H1 (cell line): ENCODE results near the gene ALPG. TPM values are rescaled to one million over a fixed set of nuclear protein-coding genes. Genes with fewer than 3 reads are reported as not detected.

Source experiments
- CTCF ChIA-PET: fragments of 300-600 bp; sonication (Branson Sonifier 250); formaldehyde crosslinking; loops from one replicate; lab custom pipeline; 2021; ENCODE audit not compliant: partially characterized antibody; lab: Charles Lee
- POLR2A ChIA-PET: fragments of 300-600 bp; sonication (Branson Sonifier 250); formaldehyde crosslinking; loops from one replicate; lab custom pipeline; 2021; ENCODE audit warnings: inconsistent platforms; ENCODE audit not compliant: partially characterized antibody; lab: Charles Lee
- DNase-seq, 2 experiments: peaks; one replicate each; pipeline versions ENCODE4 v3.0.0 to v3.0.0-alpha.2; 2010 to 2022; ENCODE audit warnings: low spot score in 2 of 2, low read depth in 1 of 2, mixed read lengths in 1 of 2
- FAIRE-seq: peaks from 2 replicates; lab custom pipeline; 2011; peaks lifted over from hg19 to GRCh38; lab: Jason Lieb, UNC
- H2AFZ ChIP-seq: 2 replicates; pipeline ENCODE4 v1.8.1; 2012; ENCODE audit warnings: low read length, inconsistent platforms
- H2AK5ac ChIP-seq: 2 replicates; pipeline ENCODE4 v1.6.1; 2013; ENCODE audit warnings: low read depth, low read length
- H2BK120ac ChIP-seq: replicated peaks from 2 replicates; pipeline ENCODE3; 2013; ENCODE audit warnings: low read depth, low read length, inconsistent platforms
- H2BK12ac ChIP-seq: 2 replicates; pipeline ENCODE4 v1.6.1; 2013; ENCODE audit warnings: low read depth, low read length
- H2BK15ac ChIP-seq: 2 replicates; pipeline ENCODE4 v1.6.1; 2013; ENCODE audit warnings: low read length
- H2BK20ac ChIP-seq: 2 replicates; pipeline ENCODE4 v1.6.1; 2013; ENCODE audit warnings: low read length
- H2BK5ac ChIP-seq: 2 replicates; pipeline ENCODE4 v1.6.1; 2013; ENCODE audit warnings: low read depth, low read length
- H3K14ac ChIP-seq: 2 replicates; pipeline ENCODE4 v1.6.1; 2013; ENCODE audit warnings: inconsistent platforms; ENCODE audit not compliant: insufficient read length
- H3K18ac ChIP-seq: 2 replicates; pipeline ENCODE4 v1.6.1; 2013; ENCODE audit warnings: low read length; ENCODE audit errors: extremely low read depth
- H3K23ac ChIP-seq: 2 replicates; pipeline ENCODE4 v1.6.1; 2013; ENCODE audit warnings: inconsistent platforms; ENCODE audit not compliant: insufficient read length
- H3K23me2 ChIP-seq: 2 replicates; pipeline ENCODE4 v1.6.1; 2013; ENCODE audit warnings: low read depth, low read length
- H3K27ac ChIP-seq: 2 replicates; pipeline ENCODE4 v1.6.1; 2011; ENCODE audit warnings: low read depth, low read length, inconsistent platforms
- H3K27me3 ChIP-seq, 4 experiments: replicated peaks in 1 of 4; 1 replicate in 1 of 4; 2 replicates in 3 of 4; pipeline versions ENCODE4 v1.6.1 to v1.8.1; 2011 to 2013; ENCODE audit warnings: low read length in 3 of 4, mild to moderate bottlenecking in 3 of 4, inconsistent platforms in 2 of 4, mixed read lengths in 2 of 4, moderate library complexity in 1 of 4; ENCODE audit not compliant: control insufficient read depth in 3 of 4, insufficient read depth in 3 of 4; ENCODE audit errors: extremely low read depth in 1 of 4
- H3K36me3 ChIP-seq, 4 experiments: 2 replicates each; pipeline versions ENCODE4 v1.6.1 to v1.8.1; 2011 to 2013; ENCODE audit warnings: mild to moderate bottlenecking in 4 of 4, low read length in 3 of 4, moderate library complexity in 2 of 4, control low read depth in 1 of 4, inconsistent platforms in 1 of 4; ENCODE audit not compliant: insufficient read depth in 4 of 4, control insufficient read depth in 2 of 4
- H3K4ac ChIP-seq: replicated peaks from 2 replicates; pipeline ENCODE3; 2013; ENCODE audit warnings: low read length, low read depth, mixed read lengths, inconsistent platforms; ENCODE audit not compliant: insufficient read length
- H3K4me1 ChIP-seq, 4 experiments: replicated peaks in 1 of 4; 1 replicate in 1 of 4; 2 replicates in 3 of 4; pipeline versions ENCODE4 v1.6.1 to v1.8.1; 2011 to 2013; ENCODE audit warnings: low read length in 3 of 4, inconsistent platforms in 2 of 4, mixed read lengths in 1 of 4; ENCODE audit not compliant: insufficient read depth in 4 of 4, control insufficient read depth in 3 of 4
- H3K4me2 ChIP-seq, 2 experiments: 2 replicates each; pipeline versions ENCODE4 v1.6.1 to v1.8.1; 2011 to 2013; ENCODE audit warnings: low read depth in 2 of 2, low read length in 2 of 2, control low read depth in 1 of 2, inconsistent platforms in 1 of 2, mild to moderate bottlenecking in 1 of 2; ENCODE audit not compliant: insufficient read depth in 1 of 2
- H3K4me3 ChIP-seq, 4 experiments: fragments of 200-600, 300-600 bp in 1 of 4; sonication (generic), shearing (Covaris generic), sonication (Bioruptor Twin) in 1 of 4; 2 replicates each; pipeline versions ENCODE4 v1.5.1 to v1.8.1; 2011 to 2016; ENCODE audit warnings: low read length in 4 of 4, low read depth in 3 of 4, control low read depth in 2 of 4, inconsistent platforms in 2 of 4, mild to moderate bottlenecking in 2 of 4, mixed read lengths in 1 of 4, moderate library complexity in 1 of 4; ENCODE audit not compliant: insufficient read depth in 2 of 4; ENCODE audit errors: extremely low read depth in 1 of 4
- H3K56ac ChIP-seq: replicated peaks from 2 replicates; pipeline ENCODE3; 2013; ENCODE audit warnings: low read depth, mild to moderate bottlenecking, mixed read lengths, low read length, inconsistent platforms; ENCODE audit not compliant: insufficient read length
- H3K79me1 ChIP-seq: 2 replicates; pipeline ENCODE4 v1.6.1; 2013; ENCODE audit warnings: low read depth, low read length, control low read depth
- H3K79me2 ChIP-seq, 2 experiments: 2 replicates each; pipeline versions ENCODE4 v1.6.1 to v1.8.1; 2012 to 2013; ENCODE audit warnings: low read length in 2 of 2, mild to moderate bottlenecking in 2 of 2, inconsistent platforms in 1 of 2; ENCODE audit not compliant: insufficient read depth in 2 of 2, control insufficient read depth in 1 of 2
- H3K9ac ChIP-seq, 4 experiments: replicated peaks in 1 of 4; 1 replicate in 1 of 4; 2 replicates in 3 of 4; pipeline versions ENCODE4 v1.6.1 to v1.8.1; 2011 to 2013; ENCODE audit warnings: low read depth in 3 of 4, low read length in 3 of 4, control low read depth in 2 of 4, mild to moderate bottlenecking in 2 of 4, moderate library complexity in 2 of 4, inconsistent platforms in 1 of 4; ENCODE audit errors: extremely low read depth in 1 of 4
- H3K9me3 ChIP-seq, 2 experiments: 2 replicates each; pipeline versions ENCODE4 v1.6.1 to v1.8.1; 2012 to 2013; ENCODE audit warnings: mild to moderate bottlenecking in 2 of 2, moderate library complexity in 2 of 2, control low read depth in 1 of 2, inconsistent platforms in 1 of 2, low read depth in 1 of 2, low read length in 1 of 2, mixed read lengths in 1 of 2; ENCODE audit not compliant: insufficient read depth in 2 of 2
- H4K20me1 ChIP-seq, 2 experiments: replicated peaks in 1 of 2; 2 replicates each; pipeline versions ENCODE3 to v1.8.1; 2011 to 2013; ENCODE audit warnings: inconsistent platforms in 2 of 2, low read length in 2 of 2, mild to moderate bottlenecking in 1 of 2; ENCODE audit not compliant: insufficient read depth in 2 of 2, control insufficient read depth in 1 of 2
- H4K5ac ChIP-seq: 2 replicates; pipeline ENCODE4 v1.6.1; 2013; ENCODE audit warnings: low read length, low read depth, mixed read lengths, inconsistent platforms; ENCODE audit not compliant: insufficient read length
- H4K8ac ChIP-seq: 2 replicates; pipeline ENCODE4 v1.8.0; 2013; ENCODE audit warnings: mild to moderate bottlenecking, moderate library complexity, low read length, inconsistent platforms; ENCODE audit not compliant: insufficient read depth; ENCODE audit errors: extremely low read depth
- H4K91ac ChIP-seq: replicated peaks from 2 replicates; pipeline ENCODE3; 2013; ENCODE audit warnings: low read length, mixed read lengths, inconsistent platforms; ENCODE audit not compliant: insufficient read length
- KDM5A ChIP-seq: fragments of 200-600 bp; IDR thresholded peaks from 2 replicates; pipeline ENCODE4 v1.7.1; 2012; ENCODE audit warnings: mild to moderate bottlenecking, low read length, inconsistent platforms, mixed read lengths
- MAX ChIP-seq: IDR thresholded peaks from 2 replicates; pipeline ENCODE4 v1.6.1; 2012; ENCODE audit warnings: inconsistent platforms
- RXRA ChIP-seq: IDR thresholded peaks from 2 replicates; pipeline ENCODE4 v1.6.1; 2011; ENCODE audit warnings: low read depth, mild to moderate bottlenecking, low read length, moderate library complexity; ENCODE audit not compliant: insufficient read depth
- SIN3A ChIP-seq, 2 experiments: IDR thresholded peaks in 1 of 2; conservative IDR thresholded peaks in 1 of 2; 2 replicates each; pipeline ENCODE4 v1.6.1; 2011 to 2012; ENCODE audit warnings: low read length in 2 of 2, improper control_type of control experiment in 1 of 2, low read depth in 1 of 2, mild to moderate bottlenecking in 1 of 2
- SP2 ChIP-seq: IDR thresholded peaks from 2 replicates; pipeline ENCODE4 v1.6.1; 2012; ENCODE audit warnings: mild to moderate bottlenecking, low read length, inconsistent platforms
- WGBS, 2 experiments: shearing (Covaris generic) in 1 of 2; methylation state at CpG; one replicate each; pipeline versions ENCODE4 v1.1.6 to v1.1.7; 2013 to 2015; ENCODE audit warnings: low lambda C conversion rate in 2 of 2, mixed read lengths in 2 of 2, inconsistent platforms in 1 of 2, low coverage in 1 of 2, missing lambda C conversion rate in 1 of 2; ENCODE audit not compliant: insufficient replicate concordance in 2 of 2, insufficient coverage in 1 of 2, insufficient read length in 1 of 2; ENCODE audit errors: extremely low coverage in 1 of 2, missing lambda C conversion rate in 1 of 2; 5-methylcytosine and 5-hydroxymethylcytosine counted together
- polyA plus RNA-seq, 7 experiments: library from polyadenylated mRNA; depleted of rRNA in 3 of 7; stranded (reverse) in 5 of 7; unstranded in 2 of 7; fragments of >200 nt in 5 of 7; fragments of 200-250 nt in 2 of 7; gene quantifications; 1 replicate in 5 of 7; 2 replicates in 1 of 7; 4 replicates in 1 of 7; pipeline versions ENCODE4 v1.2.1 to v1.2.3, GENCODE V29; 2011 to 2013; ENCODE audit warnings: missing spikeins in 2 of 7, mixed read lengths in 2 of 7
- total RNA-seq: library from RNA; stranded (reverse); fragmentation: NEBNext Ultra II Directional; extraction: Animal tissue kit (Norgen Biotek cat#: 25700); gene quantifications from 2 replicates; pipeline ENCODE4 v1.2.1, GENCODE V29; 2021

Gene ALPG
- total and polyA plus RNA-seq, 2 of the 8 experiments (the other 6 are each of a cell fraction or from before 2014, with no cell fraction given): 0.56 to 2.1 TPM

DNA sequence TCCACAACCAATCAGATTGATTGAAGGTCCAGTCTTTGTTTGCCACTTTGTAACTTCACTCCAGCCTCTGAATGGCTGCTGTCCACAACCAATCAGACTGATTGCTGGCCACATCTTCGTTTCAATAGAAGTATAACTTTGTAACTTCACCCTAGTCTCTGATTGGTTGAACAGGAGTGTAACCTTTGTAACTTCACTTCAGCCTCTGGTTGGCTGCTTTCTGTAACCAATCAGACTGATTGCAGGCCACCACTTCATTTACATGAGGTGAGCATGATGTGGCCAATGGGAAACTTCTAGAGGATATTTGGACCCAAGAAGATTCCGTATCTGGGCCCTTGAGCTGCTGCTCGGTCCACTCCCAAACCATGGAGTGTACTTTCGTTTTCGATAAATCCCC lies 45.0 kb upstream of the ALPG start:
- no peaks in the 10 kb centered on the region for H3K79me1 ChIP-seq
- peaks cover 0 to 8% (median 1%) of the 10 kb centered on the region in 4 experiments; a peak in 4 of 7 replicates for H3K4me1 ChIP-seq
- H3K27ac ChIP-seq: no peak overlapping the region
- no peak overlapping the region for H3K4me3 ChIP-seq
- H2AFZ ChIP-seq: no peak overlapping the region
- no peaks in the 10 kb centered on the region for H3K9me3 ChIP-seq
- 85% methylated on average over 5 of the region's 5 CpGs; no CpG with 5 or more reads in 1 of the 2 experiments for WGBS, 2 experiments
- 0 out of 2 replicates have a peak overlapping the region, but pooled peaks have one; percentile 5 for H2BK15ac ChIP-seq
- no peaks in the 10 kb centered on the region for H3K23me2 ChIP-seq
- no peak overlapping the region for H2BK5ac ChIP-seq
- no peak overlapping the region for H2BK120ac ChIP-seq
- H2BK20ac ChIP-seq: no peak overlapping the region
- no peak overlapping the region for H3K9ac ChIP-seq
- no peak overlapping the region for H3K4me2 ChIP-seq
- H3K18ac ChIP-seq: no peak overlapping the region
- no peak overlapping the region for H2AK5ac ChIP-seq
- DNase-seq (no peak), FAIRE-seq (no peak)
- H3K14ac ChIP-seq: no peak overlapping the region
- ChIA-PET POLR2A (interaction anchor here (2.0 kb wide), 1 partner anchor 25 kb away, joined by 4 read pairs; no protein-coding TSS in a partner anchor), CTCF (interaction anchor here (0.7 to 9.5 kb wide), 7 partner anchors 10 to 83 kb away, joined by 3 to 88 read pairs (median 6); partner anchors contain the start of gene ALPP)
- H3K79me2 ChIP-seq: no peaks in the 10 kb centered on the region
- no peak for TF ChIP-seq KDM5A
- TF ChIP-seq MAX: no peak
- no peak for TF ChIP-seq RXRA
- TF ChIP-seq SIN3A (conservative IDR thresholded peaks at IDR 0.05 in 1 of 2, IDR thresholded peaks at IDR 0.05 in 1 of 2; ENCODE audit: low read depth in 1 of 2, low read length in 2 of 2): no peak
- no peak for TF ChIP-seq SP2
- H4K91ac ChIP-seq: no peak overlapping the region
- no peak overlapping the region for H4K5ac ChIP-seq
- H3K36me3 ChIP-seq: no peaks in the 10 kb centered on the region
- no peaks in the 10 kb centered on the region for H4K20me1 ChIP-seq
- no peak overlapping the region for H4K8ac ChIP-seq
- H3K56ac ChIP-seq: no peak overlapping the region
- H3K27me3 ChIP-seq: no peaks in the 10 kb centered on the region
- H3K4ac ChIP-seq: no peak overlapping the region
- H2BK12ac ChIP-seq: no peak overlapping the region
- H3K23ac ChIP-seq: no peak overlapping the region
